ENCODE measurements around the gene RAB3IL1.

RAB3IL1 gene

GRCh38 chr11:61870541-61871031, 46.8 kb downstream of the RAB3IL1 start:
- ChIA-PET POLR2A (interaction anchor here (0.5 to 0.7 kb wide), 2 partner anchors 36 to 472 kb away, joined by 3 read pairs; no protein-coding TSS in a partner anchor), CTCF (interaction anchor here (0.8 to 10.8 kb wide), 37 partner anchors 9 to 452 kb away, joined by 3 to 92 read pairs (median 4); partner anchors contain the start of genes BEST1 and FADS3)
- TF ChIP-seq, protein P1, sequence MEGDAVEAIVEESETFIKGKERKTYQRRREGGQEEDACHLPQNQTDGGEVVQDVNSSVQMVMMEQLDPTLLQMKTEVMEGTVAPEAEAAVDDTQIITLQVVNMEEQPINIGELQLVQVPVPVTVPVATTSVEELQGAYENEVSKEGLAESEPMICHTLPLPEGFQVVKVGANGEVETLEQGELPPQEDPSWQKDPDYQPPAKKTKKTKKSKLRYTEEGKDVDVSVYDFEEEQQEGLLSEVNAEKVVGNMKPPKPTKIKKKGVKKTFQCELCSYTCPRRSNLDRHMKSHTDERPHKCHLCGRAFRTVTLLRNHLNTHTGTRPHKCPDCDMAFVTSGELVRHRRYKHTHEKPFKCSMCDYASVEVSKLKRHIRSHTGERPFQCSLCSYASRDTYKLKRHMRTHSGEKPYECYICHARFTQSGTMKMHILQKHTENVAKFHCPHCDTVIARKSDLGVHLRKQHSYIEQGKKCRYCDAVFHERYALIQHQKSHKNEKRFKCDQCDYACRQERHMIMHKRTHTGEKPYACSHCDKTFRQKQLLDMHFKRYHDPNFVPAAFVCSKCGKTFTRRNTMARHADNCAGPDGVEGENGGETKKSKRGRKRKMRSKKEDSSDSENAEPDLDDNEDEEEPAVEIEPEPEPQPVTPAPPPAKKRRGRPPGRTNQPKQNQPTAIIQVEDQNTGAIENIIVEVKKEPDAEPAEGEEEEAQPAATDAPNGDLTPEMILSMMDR (IDR thresholded peaks at IDR 0.05; ENCODE audit: control extremely low read depth, extremely low read depth, low read depth, missing control alignments), result no peak
- DNase-seq (ENCODE audit: extremely low spot score), result no peak

DNA sequence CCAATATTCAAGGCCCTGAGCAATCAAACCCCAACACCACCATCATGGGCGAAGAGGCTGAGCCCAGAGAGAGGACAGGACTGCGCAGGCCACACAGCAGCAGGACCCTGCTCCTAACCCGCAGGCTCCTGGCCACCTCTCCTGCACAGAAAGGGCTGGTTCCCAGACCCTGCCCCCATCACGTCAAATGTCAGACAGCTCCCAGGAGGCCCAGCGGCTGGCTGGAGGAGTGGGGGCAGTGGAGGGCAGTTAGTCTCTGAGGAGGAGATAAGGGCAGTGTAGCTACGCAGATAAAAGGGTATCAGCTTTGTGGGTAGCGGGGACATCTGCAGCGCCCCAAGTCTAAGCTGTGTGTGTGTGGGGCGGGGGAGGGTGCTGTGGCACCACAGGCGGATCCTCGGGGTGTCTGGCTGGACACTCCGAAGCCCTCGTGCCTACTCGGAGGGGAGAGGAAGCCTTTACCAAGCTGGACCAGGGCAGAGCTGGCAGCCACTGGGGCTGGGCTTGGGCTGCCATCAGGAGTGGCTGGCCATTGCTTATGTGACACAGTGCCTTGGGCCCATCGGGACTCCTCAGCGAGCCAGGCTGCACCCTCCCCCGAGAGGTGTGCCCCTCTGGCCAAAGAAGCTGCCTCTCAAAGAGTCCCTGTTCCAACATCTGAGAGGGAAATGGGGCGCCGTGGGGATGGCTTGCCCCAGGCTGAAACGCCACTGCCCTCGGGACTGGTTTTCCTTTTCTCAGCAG, 47.5 kb downstream of the RAB3IL1 start:
- CTCF ChIA-PET, result interaction anchor here (0.8 to 10.8 kb wide), 32 partner anchors 8 to 453 kb away, joined by 3 to 92 read pairs (median 4); partner anchors contain the start of gene FADS3
- POLR2A ChIA-PET, result interaction anchor here (0.5 to 0.7 kb wide), 2 partner anchors 35 to 471 kb away, joined by 3 read pairs; no protein-coding TSS in a partner anchor
- TF ChIP-seq, protein P1 (IDR thresholded peaks at IDR 0.05; ENCODE audit: control extremely low read depth, extremely low read depth, low read depth, missing control alignments), result no peak
- DNase-seq (ENCODE audit: extremely low spot score), result no peak

DNA sequence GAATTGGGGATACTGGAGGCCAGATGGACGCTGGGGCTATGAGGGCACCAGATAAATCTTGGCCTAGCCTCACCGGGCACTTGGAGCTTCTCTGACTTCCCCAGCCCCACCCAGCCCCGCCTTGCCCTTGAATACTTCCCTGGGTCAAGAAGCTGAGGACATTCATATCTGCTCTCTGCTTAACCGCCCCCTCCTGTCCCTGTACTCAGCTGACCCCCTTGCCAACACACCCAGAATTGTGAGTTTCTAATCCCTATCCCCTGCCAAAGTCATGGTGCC, 48.0 kb downstream of the RAB3IL1 start:
- TF ChIP-seq, protein P1 (IDR thresholded peaks at IDR 0.05; ENCODE audit: control extremely low read depth, extremely low read depth, low read depth, missing control alignments), result no peak
- POLR2A ChIA-PET, result no interaction called here
- no peak for DNase-seq (ENCODE audit: extremely low spot score)
- CTCF ChIA-PET, result interaction anchor here (0.9 to 10.8 kb wide), 7 partner anchors 13 to 238 kb away, joined by 3 to 92 read pairs (median 48); no protein-coding TSS in a partner anchor

- TF ChIP-seq, protein P1 (IDR thresholded peaks at IDR 0.05; ENCODE audit: control extremely low read depth, extremely low read depth, low read depth, missing control alignments), result no peak
- CTCF ChIA-PET, result interaction anchor here (2.4 to 10.8 kb wide), 5 partner anchors 14 to 239 kb away, joined by 8 to 92 read pairs (median 57); no protein-coding TSS in a partner anchor
- POLR2A ChIA-PET, result interaction anchor here (0.6 kb wide), 1 partner anchor 215 kb away, joined by 4 read pairs; no protein-coding TSS in a partner anchor
- DNase-seq (ENCODE audit: extremely low spot score), result no peak
Measured at GRCh38 chr11:61868571-61869428, 48.6 kb downstream of the RAB3IL1 start.

DNA sequence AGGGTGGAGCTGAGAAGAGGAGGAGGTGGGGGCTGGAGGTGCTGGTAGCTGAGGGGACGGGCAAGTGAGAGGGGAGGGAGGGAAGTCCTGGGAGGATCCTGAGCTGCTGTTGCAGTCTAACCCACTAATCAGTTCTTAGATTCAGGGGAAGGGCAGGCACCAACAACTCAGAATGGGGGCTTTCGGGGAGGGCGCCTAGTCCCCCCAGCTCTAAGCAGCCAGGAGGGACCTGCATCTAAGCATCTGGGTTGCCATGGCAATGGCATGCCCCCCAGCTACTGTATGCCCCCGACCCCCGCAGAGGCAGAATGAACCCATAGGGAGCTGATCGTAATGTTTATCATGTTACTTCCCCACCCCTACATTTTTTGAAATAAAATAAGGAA, 50.4 kb downstream of the RAB3IL1 start:
- DNase-seq (ENCODE audit: extremely low spot score), result no peak
- TF ChIP-seq, protein P1 (IDR thresholded peaks at IDR 0.05; ENCODE audit: control extremely low read depth, extremely low read depth, low read depth, missing control alignments), result no peak
- CTCF ChIA-PET, result interaction anchor here (1.0 to 10.8 kb wide), 6 partner anchors 14 to 242 kb away, joined by 3 to 92 read pairs (median 6); no protein-coding TSS in a partner anchor
- POLR2A ChIA-PET, result interaction anchor here (1.4 kb wide), 1 partner anchor 215 kb away, joined by 3 read pairs; no protein-coding TSS in a partner anchor

Measured in GM10248 (cell line).